ENCODE measurements around the gene BTD.

- no peak for TF ChIP-seq CTCF (conservative IDR thresholded peaks at IDR 0.05 in 1 of 2, IDR thresholded peaks at IDR 0.05 in 1 of 2; ENCODE audit: low read depth in 1 of 2, low read length in 2 of 2)
- no peak for TF ChIP-seq EZH2 (IDR thresholded peaks at IDR 0.05; ENCODE audit: low read length, missing control alignments)
Measured at GRCh38 chr3:15654891-15655290, 53.3 kb downstream of the BTD start.
